Measurements from ENCODE around the gene PRR3.

GRCh38 chr6:30610065-30610464, 53.0 kb downstream of the PRR3 start:
- TF ChIP-seq RNF2 (IDR thresholded peaks at IDR 0.05) = no peak
- TF ChIP-seq POLR2A (conservative IDR thresholded peaks at IDR 0.05) = peak; percentile 68
- no peak for TF ChIP-seq CREB1 (IDR thresholded peaks at IDR 0.05)
- TF ChIP-seq CREB1 (CRISPR knock-in tag; IDR thresholded peaks at IDR 0.05) = no peak
- TF ChIP-seq CTCF (IDR thresholded peaks at IDR 0.05 in 2 of 3, conservative IDR thresholded peaks at IDR 0.05 in 1 of 3; ENCODE audit: insufficient read depth in 2 of 3, low read depth in 1 of 3, low read length in 3 of 3) = no peak
- TF ChIP-seq EHMT2 (IDR thresholded peaks at IDR 0.05) = no peak
- no peak for TF ChIP-seq FOXJ3 (CRISPR knock-in tag; IDR thresholded peaks at IDR 0.05)
- TF ChIP-seq ZNF589 (CRISPR knock-in tag; IDR thresholded peaks at IDR 0.05; ENCODE audit: low read depth) = no peak
- no peak for TF ChIP-seq TAF1 (IDR thresholded peaks at IDR 0.05; ENCODE audit: control insufficient read depth, extremely low read depth, insufficient read depth, low read length, severe bottlenecking)
- no peak for TF ChIP-seq MED1 (CRISPR knock-in tag; IDR thresholded peaks at IDR 0.05; ENCODE audit: borderline replicate concordance)
- TF ChIP-seq DPF2 (IDR thresholded peaks at IDR 0.05) = no peak
- TF ChIP-seq AFF1 (IDR thresholded peaks at IDR 0.05; ENCODE audit: low read depth in 1 of 2, partially characterized antibody in 2 of 2) = no peak
- no peak for TF ChIP-seq NRF1 (conservative IDR thresholded peaks at IDR 0.05 in 1 of 2, IDR thresholded peaks at IDR 0.05 in 1 of 2)
- TF ChIP-seq FOXA1 (IDR thresholded peaks at IDR 0.05; ENCODE audit: borderline replicate concordance) = no peak
- TF ChIP-seq EP300 (IDR thresholded peaks at IDR 0.05; ENCODE audit: low read length) = no peak
